Naive thymus-derived CD8-positive, alpha-beta T cell (primary cell): ENCODE measurements around the gene EIF2S2. TPM values are rescaled to one million over a fixed set of nuclear protein-coding genes. Genes with fewer than 3 reads are reported as not detected.
"Not testable (repeated sequence)": the region's sequence is repeated elsewhere in the genome, so short reads cannot be mapped to it uniquely, and the experiment has no call there.

Experiments used
- ATAC-seq, 2 donors: fragments of 150-1000 bp; cut with Tn5 transposase in 1 of 2; sonication (Bioruptor Pico), chemical (Tn5 transposase) in 1 of 2; 1 replicate in 1 of 2; 2 replicates in 1 of 2; pipeline ENCODE4 v1.10.0; 2021; ENCODE audit warnings: mild to moderate bottlenecking in 2 of 2, moderate library complexity in 2 of 2
- POLR2A ChIA-PET: fragments of 350-600 bp; sonication (Branson Sonifier 250); formaldehyde crosslinking; loops from one replicate; lab custom pipeline; 2021; ENCODE audit warnings: antibody characterized with exemption; lab: Charles Lee
- DNase-seq, 10 donors: peaks; one replicate each; pipeline versions ENCODE4 v3.0.0 to v3.0.0-alpha.2; 2020 to 2022
- H3K27ac Mint-ChIP-seq, 10 donors: one replicate each; pipeline ENCODE4 v1.8.0; 2020 to 2022; ENCODE audit warnings: mild to moderate bottlenecking in 10 of 10, mixed read lengths in 10 of 10, moderate library complexity in 4 of 10, inconsistent platforms in 1 of 10
- H3K27me3 Mint-ChIP-seq, 5 donors: one replicate each; pipeline ENCODE4 v1.8.0; 2021 to 2022; ENCODE audit warnings: mixed read lengths in 5 of 5
- H3K36me3 Mint-ChIP-seq, 3 donors: one replicate each; pipeline ENCODE4 v1.8.0; 2020 to 2022; ENCODE audit warnings: mixed read lengths in 3 of 3, mild to moderate bottlenecking in 2 of 3, inconsistent platforms in 1 of 3
- H3K4me1 Mint-ChIP-seq, 4 donors: one replicate each; pipeline ENCODE4 v1.8.0; 2021 to 2022; ENCODE audit warnings: mixed read lengths in 4 of 4
- H3K4me3 Mint-ChIP-seq, 10 donors: one replicate each; pipeline ENCODE4 v1.8.0; 2020 to 2022; ENCODE audit warnings: mild to moderate bottlenecking in 10 of 10, mixed read lengths in 10 of 10, moderate library complexity in 6 of 10, inconsistent platforms in 1 of 10
- H3K9me3 Mint-ChIP-seq, 9 donors: one replicate each; pipeline ENCODE4 v1.8.0; 2020 to 2022; ENCODE audit warnings: mixed read lengths in 9 of 9, mild to moderate bottlenecking in 3 of 9, inconsistent platforms in 1 of 9, moderate library complexity in 1 of 9
- polyA plus RNA-seq, 3 donors: library from polyadenylated mRNA; unstranded; fragments of 300-500 nt; fragmentation: Illumina TruSeq; gene quantifications; one replicate each; pipeline ENCODE4 v1.2.3, GENCODE V29; 2021
- total RNA-seq, 8 experiments: library from RNA in 2 of 8; stranded (reverse) in 2 of 8; gene quantifications; one replicate each; pipeline ENCODE4 v1.2.3 and lab custom pipeline; 2021 to 2026

The EIF2S2 gene
- total and polyA plus RNA-seq, 5 experiments from 2014 or later, result 17.5 to 66.5 (median 21.6) TPM

DNA sequence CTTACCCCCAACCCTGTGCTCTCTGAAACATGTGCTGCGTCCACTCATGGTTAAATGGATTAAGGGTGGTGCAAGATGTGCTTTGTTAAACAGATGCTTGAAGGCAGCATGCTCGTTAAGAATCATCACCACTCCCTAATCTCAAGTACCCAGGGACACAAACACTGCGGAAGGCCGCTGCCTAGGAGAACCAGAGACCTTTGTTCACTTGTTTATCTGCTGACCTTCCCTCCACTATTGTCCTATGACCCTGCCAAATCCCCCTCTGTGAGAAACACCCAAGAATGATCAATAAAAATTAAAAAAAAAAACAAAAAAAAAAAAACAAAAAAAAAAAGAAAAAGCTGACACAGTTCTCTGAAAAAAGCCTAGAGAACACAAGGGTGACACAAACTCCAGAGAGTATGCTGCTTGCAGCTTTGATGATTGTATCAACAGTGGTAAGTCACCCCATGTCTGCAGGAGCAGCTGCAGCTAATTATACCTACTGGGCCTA, 21.4 kb upstream of the EIF2S2 start:
- H3K9me3 Mint-ChIP-seq, H3K4me1 Mint-ChIP-seq, H3K4me3 Mint-ChIP-seq, H3K27ac Mint-ChIP-seq, POLR2A ChIA-PET, ATAC-seq, H3K27me3 Mint-ChIP-seq, H3K36me3 Mint-ChIP-seq, DNase-seq: not testable (repeated sequence)

DNA sequence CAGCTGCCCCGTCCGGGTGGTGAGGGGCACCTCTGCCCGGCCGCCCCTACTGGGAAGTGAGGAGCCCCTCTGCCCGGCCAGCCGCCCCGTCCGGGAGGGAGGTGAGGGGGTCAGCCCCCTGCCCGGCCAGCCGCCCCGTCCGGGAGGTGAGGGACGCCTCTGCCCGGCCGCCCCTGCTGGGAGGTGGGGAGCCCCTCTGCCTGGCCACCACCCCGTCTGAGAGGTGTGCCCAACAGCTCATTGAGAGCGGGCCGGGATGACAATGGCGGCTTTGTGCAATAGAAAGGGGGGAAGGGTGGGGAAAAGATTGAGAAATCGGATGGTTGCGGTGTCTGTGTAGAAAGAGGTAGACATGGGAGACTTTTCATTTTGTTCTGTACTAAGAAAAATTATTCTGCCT, 20.9 kb upstream of the EIF2S2 start:
- DNase-seq, H3K27ac Mint-ChIP-seq, H3K9me3 Mint-ChIP-seq, H3K4me1 Mint-ChIP-seq, H3K36me3 Mint-ChIP-seq, ATAC-seq, POLR2A ChIA-PET, H3K4me3 Mint-ChIP-seq: not testable (repeated sequence)
- peaks cover 0 to 11% (median 3%) of the 10 kb centered on the region in 5 donors for H3K27me3 Mint-ChIP-seq

GRCh38 chr20:34132491-34132890, 20.4 kb upstream of the EIF2S2 start:
- H3K27ac Mint-ChIP-seq, POLR2A ChIA-PET, ATAC-seq, H3K36me3 Mint-ChIP-seq, H3K4me1 Mint-ChIP-seq, H3K4me3 Mint-ChIP-seq, H3K9me3 Mint-ChIP-seq, DNase-seq: not testable (repeated sequence)
- peaks cover 0 to 11% (median 3%) of the 10 kb centered on the region in 5 donors for H3K27me3 Mint-ChIP-seq

DNA sequence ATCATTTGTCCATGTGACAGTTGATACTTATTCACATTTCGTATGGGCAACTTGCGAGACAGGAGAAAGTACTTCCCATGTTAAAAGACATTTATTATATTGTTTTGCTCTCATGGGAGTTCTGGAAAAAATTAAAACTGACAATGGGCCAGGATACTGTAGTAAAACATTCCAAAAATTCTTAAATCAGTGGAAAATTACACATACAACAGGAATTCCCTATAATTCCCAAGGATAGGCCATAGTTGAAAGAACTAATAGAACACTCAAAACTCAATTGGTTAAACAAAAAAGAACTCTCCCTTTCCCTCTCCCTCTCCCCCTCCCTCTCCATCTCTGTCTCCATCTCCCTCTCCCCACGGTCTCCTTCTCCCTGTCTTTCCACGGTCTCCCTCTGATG, 19.4 kb upstream of the EIF2S2 start:
- no peak overlapping the region for H3K4me3 Mint-ChIP-seq
- H3K9me3 Mint-ChIP-seq, result no peaks in the 10 kb centered on the region
- H3K27ac Mint-ChIP-seq, result no peak overlapping the region
- ATAC-seq (no peak), DNase-seq (no peak)
- H3K36me3 Mint-ChIP-seq, result no peaks in the 10 kb centered on the region
- peaks cover 2 to 9% (median 4%) of the 10 kb centered on the region in 4 donors for H3K4me1 Mint-ChIP-seq
- POLR2A ChIA-PET, result no interaction called here
- peaks cover 0 to 11% (median 3%) of the 10 kb centered on the region in 5 donors for H3K27me3 Mint-ChIP-seq

DNA sequence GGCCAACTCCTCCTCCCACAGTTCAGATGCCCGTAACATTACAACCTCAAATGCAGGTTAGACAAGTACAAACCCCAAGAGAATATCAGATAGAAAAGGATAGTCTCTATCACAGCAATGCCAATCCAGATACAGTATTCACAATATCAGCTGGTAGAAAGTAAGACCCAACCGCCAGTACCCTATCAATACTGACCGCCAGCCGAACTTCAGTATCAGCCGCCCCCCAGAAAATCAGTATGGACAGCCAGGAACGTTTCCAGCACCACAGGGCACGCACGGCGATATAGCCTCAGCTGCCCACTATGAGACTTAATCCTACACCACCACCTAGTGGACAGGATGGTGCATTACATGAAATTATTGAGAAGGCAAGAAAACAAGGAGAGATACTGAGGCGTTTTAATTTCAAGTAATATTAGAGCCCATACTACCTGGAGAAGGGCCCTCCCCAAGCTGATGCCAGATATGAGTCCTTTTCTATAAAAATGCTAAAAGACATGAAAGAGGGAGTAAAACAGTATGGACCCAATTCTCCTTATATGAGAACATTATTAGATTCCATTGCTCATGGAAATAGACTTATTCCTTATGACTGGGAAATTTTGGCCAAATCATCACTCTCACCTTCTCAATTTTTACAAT, 17.6 kb upstream of the EIF2S2 start:
- H3K27me3 Mint-ChIP-seq, result peaks cover 0 to 11% (median 4%) of the 10 kb centered on the region in 5 donors
- H3K4me3 Mint-ChIP-seq, result peak overlapping the region in 9 of 10 donors; percentile 11 to 78 (median 46)
- ATAC-seq, result peak; percentile 85 to 96
- POLR2A ChIA-PET, result interaction anchor here (0.5 to 1.0 kb wide), 3 partner anchors 17 to 306 kb away, joined by 3 to 5 read pairs (median 3); partner anchors contain the start of gene EIF2S2
- peaks cover 2 to 9% (median 4%) of the 10 kb centered on the region in 4 donors for H3K4me1 Mint-ChIP-seq
- H3K9me3 Mint-ChIP-seq, result no peaks in the 10 kb centered on the region
- DNase-seq, result peak; percentile 15 to 79 (median 59)
- peak overlapping the region in 2 of 10 donors; percentile 0 to 25 for H3K27ac Mint-ChIP-seq
- H3K36me3 Mint-ChIP-seq, result no peaks in the 10 kb centered on the region

DNA sequence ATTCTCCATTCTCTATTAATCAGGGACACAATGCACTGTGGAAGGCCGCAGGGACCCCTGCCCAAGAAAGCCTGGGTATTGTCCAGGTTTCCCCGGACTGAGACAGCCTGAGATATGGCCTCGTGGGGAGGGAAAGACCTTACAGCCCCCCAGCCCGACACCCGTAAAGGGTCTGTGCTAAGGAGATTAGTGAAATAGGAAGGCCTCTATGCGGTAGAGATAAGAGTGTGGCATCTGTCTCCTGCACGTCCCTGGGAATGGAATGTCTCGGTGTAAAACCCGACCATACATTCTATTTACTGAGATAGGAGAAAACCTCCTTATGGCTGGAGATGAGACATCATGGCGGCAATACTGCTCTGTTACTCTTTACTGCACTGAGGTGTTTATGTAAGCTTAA, 15.7 kb upstream of the EIF2S2 start:
- DNase-seq (no peak), ATAC-seq (no peak)
- POLR2A ChIA-PET, result no interaction called here
- H3K9me3 Mint-ChIP-seq, result no peaks in the 10 kb centered on the region
- no peaks in the 10 kb centered on the region for H3K36me3 Mint-ChIP-seq
- H3K4me3 Mint-ChIP-seq, result no peak overlapping the region
- H3K27me3 Mint-ChIP-seq, result peaks cover 0 to 11% (median 4%) of the 10 kb centered on the region in 5 donors
- H3K27ac Mint-ChIP-seq, result no peak overlapping the region
- H3K4me1 Mint-ChIP-seq, result peaks cover 2 to 9% (median 4%) of the 10 kb centered on the region in 4 donors

- POLR2A ChIA-PET, result no interaction called here
- no peak overlapping the region for H3K27ac Mint-ChIP-seq
- DNase-seq (no peak), ATAC-seq (no peak)
- no peaks in the 10 kb centered on the region for H3K36me3 Mint-ChIP-seq
- no peaks in the 10 kb centered on the region for H3K9me3 Mint-ChIP-seq
- H3K4me3 Mint-ChIP-seq, result no peak overlapping the region
- H3K4me1 Mint-ChIP-seq, result peaks cover 2 to 6% (median 4%) of the 10 kb centered on the region in 4 donors
- H3K27me3 Mint-ChIP-seq, result peaks cover 1 to 11% (median 2%) of the 10 kb centered on the region in 5 donors
Measured at GRCh38 chr20:34124469-34125249, 12.6 kb upstream of the EIF2S2 start.

GRCh38 chr20:34123309-34123708, 11.3 kb upstream of the EIF2S2 start:
- H3K4me3 Mint-ChIP-seq, result no peak overlapping the region
- POLR2A ChIA-PET, result no interaction called here

DNA sequence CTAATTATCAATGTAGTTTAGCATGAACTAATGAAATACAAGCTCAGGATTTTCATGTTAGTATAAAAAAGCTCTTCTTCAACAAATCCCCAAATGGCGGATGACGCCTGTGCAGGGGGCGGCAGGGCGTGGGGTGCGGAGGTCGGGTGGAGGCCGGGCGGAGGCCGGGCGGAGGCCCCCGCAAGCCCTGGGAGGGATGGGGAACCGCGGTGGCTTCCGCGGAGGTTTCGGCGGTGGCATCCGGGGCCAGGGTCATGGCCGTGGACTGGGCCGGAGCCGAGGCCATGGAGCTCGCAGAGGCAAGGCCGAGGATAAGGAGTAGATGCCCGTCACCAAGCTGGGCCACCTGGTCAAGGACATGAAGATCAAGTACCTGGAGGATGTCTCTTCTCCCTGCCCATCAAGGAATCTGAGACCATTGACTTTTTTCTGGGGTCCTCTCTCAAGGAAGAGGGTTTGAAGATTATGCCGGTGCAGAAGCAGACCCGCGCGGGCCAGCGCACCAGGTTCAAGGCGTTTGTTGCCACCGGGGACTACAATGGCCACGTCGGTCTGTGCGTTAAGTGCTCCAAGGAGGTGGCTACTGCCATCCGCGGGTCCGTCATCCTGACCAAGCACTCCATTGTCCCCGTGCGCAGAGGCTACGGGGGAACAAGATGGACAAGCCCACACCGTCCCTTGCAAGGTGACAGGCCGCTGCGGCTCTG, 10.4 kb upstream of the EIF2S2 start:
- ATAC-seq, result no peak
- POLR2A ChIA-PET, result no interaction called here
- Mint-ChIP-seq H3K4me3 (no peak overlapping the region), H3K27me3 (peaks cover 0 to 3% (median 1%) of the 10 kb centered on the region in 5 donors), H3K4me1 (no peaks in the 10 kb centered on the region), H3K27ac (no peak overlapping the region), H3K9me3 (no peaks in the 10 kb centered on the region), H3K36me3 (no peaks in the 10 kb centered on the region)
- no peak for DNase-seq

More at GRCh38 chr20:34123309-34123708, 11.3 kb upstream of the EIF2S2 start:
- no peak overlapping the region for H3K27ac Mint-ChIP-seq
- no peaks in the 10 kb centered on the region for H3K4me1 Mint-ChIP-seq
- no peaks in the 10 kb centered on the region for H3K36me3 Mint-ChIP-seq
- H3K9me3 Mint-ChIP-seq, result no peaks in the 10 kb centered on the region
- no peak for ATAC-seq
- peaks cover under 1 to 3% (median 1%) of the 10 kb centered on the region in 5 donors for H3K27me3 Mint-ChIP-seq
- DNase-seq, result no peak

GRCh38 chr20:34120213-34120612, 8.2 kb upstream of the EIF2S2 start:
- Mint-ChIP-seq H3K4me1 (no peaks in the 10 kb centered on the region), H3K4me3 (no peak overlapping the region), H3K27ac (no peak overlapping the region), H3K27me3 (peaks cover 0 to 4% (median 1%) of the 10 kb centered on the region in 5 donors), H3K36me3 (no peaks in the 10 kb centered on the region), H3K9me3 (no peaks in the 10 kb centered on the region)
- DNase-seq (no peak), ATAC-seq (no peak)
- POLR2A ChIA-PET, result interaction anchor here (1.2 kb wide), 1 partner anchor 171 kb away, joined by 3 read pairs; no protein-coding TSS in a partner anchor

GRCh38 chr20:34115232-34115631, 3.2 kb upstream of the EIF2S2 start:
- Mint-ChIP-seq H3K36me3 (peaks cover 0 to 4% (median 0%) of the 10 kb centered on the region in 3 donors), H3K27ac (no peak overlapping the region), H3K9me3 (no peaks in the 10 kb centered on the region), H3K4me3 (peak overlapping the region in 1 of 10 donors; percentile 55), H3K4me1 (peaks cover 12 to 19% (median 17%) of the 10 kb centered on the region in 4 donors), H3K27me3 (peaks cover 0 to 2% (median 0%) of the 10 kb centered on the region in 5 donors)
- ATAC-seq, result no peak
- POLR2A ChIA-PET, result no interaction called here
- no peak for DNase-seq

DNA sequence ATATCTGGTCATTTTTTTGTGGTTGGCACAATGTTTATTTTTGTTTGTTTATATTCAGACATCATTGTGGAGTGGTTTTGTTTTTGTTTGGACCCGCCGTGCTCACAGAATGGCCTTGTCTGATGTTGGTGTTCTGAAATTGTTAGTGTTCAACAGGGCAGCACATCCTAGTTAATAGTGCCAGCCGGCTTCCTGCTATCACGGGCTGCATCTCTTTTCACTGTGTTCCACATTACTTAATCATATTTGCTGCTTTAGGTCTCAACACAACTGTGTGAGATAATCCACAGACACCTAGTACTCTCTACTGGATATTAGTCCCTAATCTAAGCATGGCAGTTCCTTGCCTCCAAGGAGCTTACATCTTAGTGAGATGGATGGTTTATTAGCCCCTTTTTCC, 2.8 kb upstream of the EIF2S2 start:
- H3K36me3 Mint-ChIP-seq, result peaks cover 0 to 6% (median 0%) of the 10 kb centered on the region in 3 donors
- H3K4me1 Mint-ChIP-seq, result peaks cover 14 to 23% (median 20%) of the 10 kb centered on the region in 4 donors
- H3K4me3 Mint-ChIP-seq, result peak overlapping the region in 5 of 10 donors; percentile 20 to 55 (median 36)
- peaks cover 0 to 2% (median 0%) of the 10 kb centered on the region in 5 donors for H3K27me3 Mint-ChIP-seq
- ATAC-seq, result no peak
- POLR2A ChIA-PET, result no interaction called here
- no peaks in the 10 kb centered on the region for H3K9me3 Mint-ChIP-seq
- peak overlapping the region in 3 of 10 donors; percentile 11 to 47 (median 43) for H3K27ac Mint-ChIP-seq
- DNase-seq, result no peak
